ENCODE data around the gene SLC10A7.

DNA sequence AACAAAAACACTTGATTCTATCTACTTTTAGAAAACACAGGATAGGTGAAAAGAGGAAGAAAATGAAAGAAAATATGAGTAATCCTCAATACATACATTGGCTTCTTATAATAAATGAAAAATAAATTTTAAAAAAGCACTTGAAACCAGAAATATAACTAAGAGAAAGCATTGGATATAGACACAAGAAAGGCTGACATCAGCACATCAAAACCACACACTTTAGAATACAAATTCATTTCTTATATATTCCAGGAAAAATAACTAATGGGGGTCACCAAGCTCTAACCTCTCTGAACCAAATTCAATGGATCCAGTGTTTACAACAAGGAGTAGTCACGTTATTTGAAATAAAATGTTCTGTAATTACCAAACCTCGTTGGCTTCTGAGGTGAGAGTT, 173.9 kb downstream of the SLC10A7 start:
- TF ChIP-seq CTCF (IDR thresholded peaks at IDR 0.05) (no peak), EP300 (IDR thresholded peaks at IDR 0.05) (no peak), POLR2A (IDR thresholded peaks at IDR 0.05) (no peak)

Data from ovary (tissue), 3 donors.